ENCODE measurements around the gene LTBP1. TPM values are rescaled to one million over a fixed set of nuclear protein-coding genes. Genes with fewer than 3 reads are reported as not detected.
"Not testable (repeated sequence)": the region's sequence is repeated elsewhere in the genome, so short reads cannot be mapped to it uniquely, and the experiment has no call there.

LTBP1 gene
- polyA plus RNA-seq, 1 donor (not counting 4 experiments of a cell fraction or from before 2014, with no cell fraction given): 9.2 TPM

GRCh38 chr2:33168425-33168824 lies 221.7 kb downstream of the LTBP1 start:
- H3K27ac ChIP-seq (ENCODE audit: control insufficient read depth, insufficient read depth, low read length): no peak overlapping the region
- H3K9me1 ChIP-seq (ENCODE audit: control insufficient read depth, extremely low read depth, insufficient read depth, low read length): no peaks in the 10 kb centered on the region
- H3K79me2 ChIP-seq (ENCODE audit: control insufficient read depth, insufficient read depth, low read length): no peaks in the 10 kb centered on the region
- no peak overlapping the region for H3K9ac ChIP-seq (ENCODE audit: control insufficient read depth, extremely low read depth, insufficient read depth, low read length)
- H3K9me3 ChIP-seq (ENCODE audit: control insufficient read depth, low read depth, low read length): no peaks in the 10 kb centered on the region
- TF ChIP-seq CTCF (optimal IDR thresholded peaks at IDR 0.05 in 1 of 3, IDR thresholded peaks at IDR 0.05 in 1 of 3, conservative IDR thresholded peaks at IDR 0.05 in 1 of 3; ENCODE audit: extremely low read depth in 1 of 3, insufficient read depth in 2 of 3, low read length in 3 of 3): no peak
- no peak for TF ChIP-seq EZH2 (IDR thresholded peaks at IDR 0.05; ENCODE audit: low read length)
- no peak overlapping the region for H3K4me2 ChIP-seq (ENCODE audit: control insufficient read depth, extremely low read depth, insufficient read depth, low read depth, low read length)
- no peak overlapping the region for H3K4me3 ChIP-seq (ENCODE audit: control insufficient read depth in 2 of 3, extremely low read depth in 1 of 3, insufficient read depth in 2 of 3, low read depth in 1 of 3, low read length in 3 of 3)
- DNase-seq (ENCODE audit: low read depth, low spot score) (no peak), FAIRE-seq (no peak)
- H2AFZ ChIP-seq (ENCODE audit: control insufficient read depth, low read length): no peak overlapping the region
- H3K4me1 ChIP-seq (ENCODE audit: control insufficient read depth, extremely low read depth, insufficient read depth, low read length): peaks cover 4% of the 10 kb centered on the region
- no peaks in the 10 kb centered on the region for H3K36me3 ChIP-seq (ENCODE audit: control insufficient read depth in 2 of 2, extremely low read depth in 1 of 2, insufficient read depth in 2 of 2, low read length in 2 of 2)
- no peaks in the 10 kb centered on the region for H3K27me3 ChIP-seq (ENCODE audit: control insufficient read depth, extremely low read depth, insufficient read depth, low read length)
- H4K20me1 ChIP-seq (ENCODE audit: control insufficient read depth, extremely low read depth, insufficient read depth, low read length): no peaks in the 10 kb centered on the region
- dilution Hi-C loops (cut with MboI; ENCODE audit: extremely low pct_ligation_motif_present, low sequenced_read_pairs): no loop called here

DNA sequence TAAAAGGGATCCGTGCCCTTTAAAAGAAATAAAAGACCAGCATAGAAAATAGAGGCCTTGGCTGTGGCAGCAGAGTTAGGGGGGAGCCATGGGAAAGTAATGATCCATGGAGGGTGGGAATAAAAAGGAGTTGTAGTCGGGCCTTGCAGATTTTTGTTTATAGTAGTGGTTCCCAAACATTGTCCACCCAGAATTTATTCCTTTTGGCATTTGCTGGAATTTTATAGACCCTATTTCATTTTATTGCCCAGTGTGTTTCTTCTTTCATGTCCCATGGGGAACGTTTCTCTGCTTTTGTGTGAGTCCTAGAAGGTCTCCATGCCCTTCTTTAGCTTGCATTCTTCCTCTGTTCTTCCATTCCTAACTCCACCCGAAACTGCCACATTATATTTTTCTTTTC lies 222.2 kb downstream of the LTBP1 start:
- Histone ChIP-seq H3K4me3 (ENCODE audit: control insufficient read depth in 2 of 3, extremely low read depth in 1 of 3, insufficient read depth in 2 of 3, low read depth in 1 of 3, low read length in 3 of 3) (no peak overlapping the region), H3K27me3 (ENCODE audit: control insufficient read depth, extremely low read depth, insufficient read depth, low read length) (no peaks in the 10 kb centered on the region), H4K20me1 (ENCODE audit: control insufficient read depth, extremely low read depth, insufficient read depth, low read length) (no peaks in the 10 kb centered on the region), H3K4me2 (ENCODE audit: control insufficient read depth, extremely low read depth, insufficient read depth, low read depth, low read length) (no peak overlapping the region), H3K9me1 (ENCODE audit: control insufficient read depth, extremely low read depth, insufficient read depth, low read length) (no peaks in the 10 kb centered on the region), H3K27ac (ENCODE audit: control insufficient read depth, insufficient read depth, low read length) (no peak overlapping the region), H3K9ac (ENCODE audit: control insufficient read depth, extremely low read depth, insufficient read depth, low read length) (no peak overlapping the region), H2AFZ (ENCODE audit: control insufficient read depth, low read length) (no peak overlapping the region), H3K79me2 (ENCODE audit: control insufficient read depth, insufficient read depth, low read length) (no peaks in the 10 kb centered on the region), H3K4me1 (ENCODE audit: control insufficient read depth, extremely low read depth, insufficient read depth, low read length) (peaks cover 4% of the 10 kb centered on the region), H3K9me3 (ENCODE audit: control insufficient read depth, low read depth, low read length) (no peaks in the 10 kb centered on the region), H3K36me3 (ENCODE audit: control insufficient read depth in 2 of 2, extremely low read depth in 1 of 2, insufficient read depth in 2 of 2, low read length in 2 of 2) (no peaks in the 10 kb centered on the region)
- DNase-seq (ENCODE audit: low read depth, low spot score): no peak
- FAIRE-seq: no peak
- TF ChIP-seq CTCF (optimal IDR thresholded peaks at IDR 0.05 in 1 of 3, IDR thresholded peaks at IDR 0.05 in 1 of 3, conservative IDR thresholded peaks at IDR 0.05 in 1 of 3; ENCODE audit: extremely low read depth in 1 of 3, insufficient read depth in 2 of 3, low read length in 3 of 3) (no peak), EZH2 (IDR thresholded peaks at IDR 0.05; ENCODE audit: low read length) (no peak)
- dilution Hi-C loops (cut with MboI; ENCODE audit: extremely low pct_ligation_motif_present, low sequenced_read_pairs): no loop called here

DNA sequence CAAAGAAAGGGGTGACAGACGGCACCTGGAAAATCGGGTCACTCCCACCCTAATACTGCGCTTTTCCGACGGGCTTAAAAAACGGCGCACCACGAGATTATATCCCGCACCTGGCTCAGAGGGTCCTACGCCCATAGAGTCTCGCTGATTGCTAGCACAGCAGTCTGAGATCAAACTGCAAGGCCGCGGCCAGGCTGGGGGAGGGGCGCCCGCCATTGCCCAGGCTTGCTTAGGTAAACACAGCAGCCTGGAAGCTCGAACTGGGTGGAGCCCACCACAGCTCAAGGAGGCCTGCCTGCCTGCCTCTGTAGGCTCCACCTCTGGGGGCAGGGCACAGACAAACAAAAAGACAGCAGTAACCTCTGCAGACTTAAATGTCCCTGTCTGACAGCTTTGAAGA lies 223.5 kb downstream of the LTBP1 start:
- H3K9me3 ChIP-seq (ENCODE audit: control insufficient read depth, low read depth, low read length); H3K4me3 ChIP-seq (ENCODE audit: control insufficient read depth in 2 of 3, extremely low read depth in 1 of 3, insufficient read depth in 2 of 3, low read depth in 1 of 3, low read length in 3 of 3); H3K36me3 ChIP-seq (ENCODE audit: control insufficient read depth in 2 of 2, extremely low read depth in 1 of 2, insufficient read depth in 2 of 2, low read length in 2 of 2); H3K27ac ChIP-seq (ENCODE audit: control insufficient read depth, insufficient read depth, low read length); H4K20me1 ChIP-seq (ENCODE audit: control insufficient read depth, extremely low read depth, insufficient read depth, low read length); dilution Hi-C loops (cut with MboI; ENCODE audit: extremely low pct_ligation_motif_present, low sequenced_read_pairs); H3K4me1 ChIP-seq (ENCODE audit: control insufficient read depth, extremely low read depth, insufficient read depth, low read length); H3K79me2 ChIP-seq (ENCODE audit: control insufficient read depth, insufficient read depth, low read length); DNase-seq (ENCODE audit: low read depth, low spot score); H3K27me3 ChIP-seq (ENCODE audit: control insufficient read depth, extremely low read depth, insufficient read depth, low read length); FAIRE-seq; H3K9ac ChIP-seq (ENCODE audit: control insufficient read depth, extremely low read depth, insufficient read depth, low read length); H3K4me2 ChIP-seq (ENCODE audit: control insufficient read depth, extremely low read depth, insufficient read depth, low read depth, low read length); H3K9me1 ChIP-seq (ENCODE audit: control insufficient read depth, extremely low read depth, insufficient read depth, low read length); H2AFZ ChIP-seq (ENCODE audit: control insufficient read depth, low read length): not testable (repeated sequence)

All from keratinocyte (primary cell).